Mesothelial cell of epicardium (in vitro differentiated cells): Measurements from ENCODE around the gene STAG3. TPM values are rescaled to one million over a fixed set of nuclear protein-coding genes. Genes with fewer than 3 reads are reported as not detected.
"Not testable (repeated sequence)": the region's sequence is repeated elsewhere in the genome, so short reads cannot be mapped to it uniquely, and the experiment has no call there.

Source experiments
- DNase-seq, 2 experiments: peaks; one replicate each; pipeline ENCODE4 v3.0.0; 2021; ENCODE audit warnings: low spot score in 2 of 2; ENCODE audit not compliant: unreplicated experiment in 2 of 2
- H3K27ac Mint-ChIP-seq: 2 replicates; pipeline ENCODE4 v1.8.0; 2021; ENCODE audit warnings: mixed read lengths
- H3K27me3 Mint-ChIP-seq: 2 replicates; pipeline ENCODE4 v1.8.0; 2021; ENCODE audit warnings: low read depth, mixed read lengths
- H3K36me3 Mint-ChIP-seq: 2 replicates; pipeline ENCODE4 v1.8.0; 2021; ENCODE audit warnings: mixed read lengths
- H3K4me1 Mint-ChIP-seq: 2 replicates; pipeline ENCODE4 v1.8.0; 2021; ENCODE audit warnings: mixed read lengths
- H3K4me3 Mint-ChIP-seq: 2 replicates; pipeline ENCODE4 v1.8.0; 2021; ENCODE audit warnings: mild to moderate bottlenecking, moderate library complexity, mixed read lengths
- H3K9me3 Mint-ChIP-seq: 2 replicates; pipeline ENCODE4 v1.8.0; 2021; ENCODE audit warnings: mixed read lengths
- microRNA-seq: library from miRNA; unstranded; fragments of <30 nt; microRNA quantifications from one replicate; pipeline ENCODE4 v1.2.0, GENCODE V29; 2021; ENCODE audit warnings: inconsistent platforms, mixed read lengths
- total RNA-seq: library from RNA; stranded (reverse); gene quantifications from 3 replicates; pipeline ENCODE4 v1.2.1, GENCODE V29; 2021
- TF ChIP-seq, protein P1 (sequence below): fragments of 200-600 bp; sonication (generic); IDR thresholded peaks from one replicate; pipeline ENCODE4 v1.5.0; 2021; ENCODE audit warnings: antibody characterized with exemption; ENCODE audit not compliant: unreplicated experiment

STAG3 gene
- total RNA-seq, 1 donor from 2014 or later: 0.94 TPM

DNA sequence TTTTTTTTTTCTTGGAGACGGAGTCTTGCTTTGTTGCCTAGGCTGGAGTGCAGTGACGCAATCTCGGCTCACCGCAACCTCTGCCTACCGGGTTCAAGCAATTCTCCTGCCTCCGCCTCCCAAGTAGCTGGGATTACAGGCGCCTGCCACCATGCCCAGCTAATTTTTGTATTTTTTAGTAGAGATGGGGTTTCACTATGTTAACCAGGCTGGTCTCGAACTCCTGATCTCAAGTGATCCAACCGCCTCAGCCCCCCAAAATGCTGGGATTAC is 69.1 kb downstream of the STAG3 start:
- H3K36me3 Mint-ChIP-seq, DNase-seq, H3K27me3 Mint-ChIP-seq, H3K4me3 Mint-ChIP-seq, H3K9me3 Mint-ChIP-seq: not testable (repeated sequence)
- Mint-ChIP-seq H3K27ac (peak overlapping the region; percentile 95), H3K4me1 (peaks cover 38% of the 10 kb centered on the region)

DNA sequence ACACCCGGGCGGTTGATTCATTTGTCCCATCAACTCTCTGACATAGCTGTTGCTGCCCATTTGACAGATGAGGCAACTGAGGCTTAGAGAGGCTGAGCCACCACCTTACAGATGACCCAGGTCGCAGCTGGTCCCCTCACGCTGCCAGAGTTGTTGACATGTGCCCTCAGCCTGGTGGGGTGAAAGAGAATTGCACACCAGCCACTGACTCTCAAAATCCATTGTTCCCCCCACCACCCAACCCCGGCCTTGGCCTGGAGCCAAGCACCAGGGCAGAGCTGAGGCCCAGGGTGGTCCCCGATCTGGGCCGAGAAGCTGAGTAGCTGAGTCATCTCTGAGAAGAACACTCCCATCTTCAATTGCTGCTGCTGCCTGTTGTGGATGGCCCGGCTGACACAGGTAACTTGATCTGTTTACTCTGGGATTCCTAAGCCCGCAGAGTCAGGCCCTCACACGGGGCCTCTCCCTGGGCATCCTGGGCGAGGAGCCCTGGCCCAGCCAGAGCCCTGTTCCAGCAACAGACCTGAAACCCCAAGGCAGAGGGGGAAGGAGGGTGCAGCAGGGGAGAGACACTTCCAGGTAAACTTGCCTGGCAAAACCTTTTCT is 69.5 kb downstream of the STAG3 start:
- peak overlapping the region; percentile 22 for H3K4me3 Mint-ChIP-seq
- H3K27me3 Mint-ChIP-seq: no peaks in the 10 kb centered on the region

DNA sequence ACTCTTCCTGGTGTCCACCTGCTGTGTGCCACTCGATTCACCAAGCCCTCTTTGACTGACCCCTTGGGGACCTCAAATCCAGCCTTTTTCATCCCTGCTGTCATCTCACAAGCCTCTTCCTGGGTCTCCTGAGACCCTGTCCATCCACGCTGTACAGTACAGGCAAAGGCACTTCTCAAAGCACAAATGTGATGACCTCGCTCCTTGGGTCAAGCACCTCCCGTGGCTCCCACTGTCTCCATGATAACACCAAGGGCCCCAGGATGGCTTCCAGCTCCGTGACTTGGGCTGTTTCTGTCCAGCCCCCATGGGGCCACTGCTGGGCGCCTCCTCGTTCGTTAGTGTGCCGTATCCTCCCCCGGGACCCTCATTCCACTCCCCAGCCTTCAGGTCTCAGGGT is 70.8 kb downstream of the STAG3 start:
- Mint-ChIP-seq H3K4me1 (peaks cover 32% of the 10 kb centered on the region), H3K4me3 (no peak overlapping the region), H3K36me3 (peaks cover 2% of the 10 kb centered on the region), H3K9me3 (no peaks in the 10 kb centered on the region), H3K27me3 (no peaks in the 10 kb centered on the region), H3K27ac (peak overlapping the region; percentile 95)
- no peak for DNase-seq
- TF ChIP-seq, protein P1, sequence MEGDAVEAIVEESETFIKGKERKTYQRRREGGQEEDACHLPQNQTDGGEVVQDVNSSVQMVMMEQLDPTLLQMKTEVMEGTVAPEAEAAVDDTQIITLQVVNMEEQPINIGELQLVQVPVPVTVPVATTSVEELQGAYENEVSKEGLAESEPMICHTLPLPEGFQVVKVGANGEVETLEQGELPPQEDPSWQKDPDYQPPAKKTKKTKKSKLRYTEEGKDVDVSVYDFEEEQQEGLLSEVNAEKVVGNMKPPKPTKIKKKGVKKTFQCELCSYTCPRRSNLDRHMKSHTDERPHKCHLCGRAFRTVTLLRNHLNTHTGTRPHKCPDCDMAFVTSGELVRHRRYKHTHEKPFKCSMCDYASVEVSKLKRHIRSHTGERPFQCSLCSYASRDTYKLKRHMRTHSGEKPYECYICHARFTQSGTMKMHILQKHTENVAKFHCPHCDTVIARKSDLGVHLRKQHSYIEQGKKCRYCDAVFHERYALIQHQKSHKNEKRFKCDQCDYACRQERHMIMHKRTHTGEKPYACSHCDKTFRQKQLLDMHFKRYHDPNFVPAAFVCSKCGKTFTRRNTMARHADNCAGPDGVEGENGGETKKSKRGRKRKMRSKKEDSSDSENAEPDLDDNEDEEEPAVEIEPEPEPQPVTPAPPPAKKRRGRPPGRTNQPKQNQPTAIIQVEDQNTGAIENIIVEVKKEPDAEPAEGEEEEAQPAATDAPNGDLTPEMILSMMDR: no peak

More for the DNA sequence above, 69.5 kb downstream of the STAG3 start:
- TF ChIP-seq, protein P1: peak; percentile 35
- Mint-ChIP-seq H3K36me3 (peaks cover 2% of the 10 kb centered on the region), H3K4me1 (peaks cover 33% of the 10 kb centered on the region), H3K9me3 (no peaks in the 10 kb centered on the region), H3K27ac (peak overlapping the region; percentile 95)
- peak; percentile 47 to 69 for DNase-seq

DNA sequence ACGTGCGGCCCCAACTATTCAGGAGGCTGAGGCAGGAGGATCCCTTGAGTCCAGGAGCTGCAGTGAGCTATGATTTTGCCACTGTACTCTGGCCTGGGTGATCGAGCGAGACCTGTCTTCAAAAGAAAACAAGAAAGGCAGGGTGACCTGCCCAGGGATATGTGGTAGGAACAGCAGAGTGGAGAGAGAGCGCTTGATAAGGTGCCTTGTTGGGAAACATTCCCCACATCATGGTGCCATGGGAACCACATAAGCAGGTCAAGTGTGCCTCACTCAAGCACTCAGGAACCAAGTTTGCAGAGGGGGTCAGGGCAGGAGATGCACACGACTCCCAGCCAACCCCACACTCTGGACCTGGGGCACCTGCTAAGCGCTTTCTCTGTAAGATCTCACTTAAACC is 79.3 kb downstream of the STAG3 start:
- Mint-ChIP-seq H3K4me1 (no peaks in the 10 kb centered on the region), H3K9me3 (no peaks in the 10 kb centered on the region), H3K4me3 (no peak overlapping the region), H3K36me3 (peaks cover 6% of the 10 kb centered on the region), H3K27me3 (no peaks in the 10 kb centered on the region), H3K27ac (no peak overlapping the region)
- TF ChIP-seq, protein P1: no peak
- no peak for DNase-seq

DNA sequence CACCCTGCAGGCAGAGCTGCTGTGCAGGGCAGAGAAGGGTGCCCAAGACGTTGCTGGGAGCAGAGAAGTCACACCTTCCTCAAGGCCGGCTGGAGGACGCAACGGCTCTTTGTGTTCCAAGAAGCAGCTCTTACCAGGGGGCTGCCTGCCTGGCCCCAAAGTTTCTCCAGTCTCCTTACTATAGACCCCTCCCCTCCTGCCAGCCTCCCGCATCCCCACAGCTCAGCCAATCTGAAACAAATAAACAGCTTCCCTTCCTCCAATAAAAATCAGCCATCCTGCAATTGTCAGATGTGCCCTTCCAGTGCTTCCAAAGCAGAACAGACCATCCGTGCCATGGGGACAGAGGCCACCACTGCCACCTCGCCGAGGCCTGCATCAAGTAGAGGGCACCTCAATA is 82.3 kb downstream of the STAG3 start:
- DNase-seq, H3K4me3 Mint-ChIP-seq, H3K27me3 Mint-ChIP-seq, H3K9me3 Mint-ChIP-seq, H3K4me1 Mint-ChIP-seq, H3K27ac Mint-ChIP-seq: not testable (repeated sequence)
- peaks cover 16% of the 10 kb centered on the region for H3K36me3 Mint-ChIP-seq

DNA sequence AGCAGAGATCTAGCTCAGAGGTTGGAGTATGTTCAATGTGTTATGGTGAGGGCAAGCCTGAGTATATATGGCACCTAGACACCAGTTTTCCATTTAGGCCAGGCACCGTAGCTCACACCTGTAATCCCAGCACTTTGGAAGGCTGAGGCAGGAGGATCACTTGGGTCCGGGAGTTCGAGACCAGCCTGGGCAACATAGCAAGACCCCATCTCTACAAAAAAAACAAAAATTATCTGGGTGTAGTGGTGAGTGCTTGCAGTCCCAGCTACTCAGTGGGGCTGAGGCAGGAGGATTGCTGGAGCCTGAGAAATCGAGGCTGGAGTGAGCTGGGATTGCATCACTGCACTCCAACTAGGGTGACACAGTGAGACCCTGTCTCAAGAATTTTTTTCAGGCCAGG is 85.2 kb downstream of the STAG3 start:
- Mint-ChIP-seq H3K36me3 (peaks cover 14% of the 10 kb centered on the region), H3K4me1 (peaks cover 11% of the 10 kb centered on the region)
- H3K9me3 Mint-ChIP-seq, H3K27ac Mint-ChIP-seq, DNase-seq, H3K27me3 Mint-ChIP-seq, H3K4me3 Mint-ChIP-seq: not testable (repeated sequence)

Small RNAs within 50 kb of the gene (microRNA-seq; reads per million reads assigned to microRNA genes)
- not detected for gene MIR4658

Other genes starting within 250 kb of the STAG3 start
- 0.27 to 0.54 TPM in 2 of 3 replicates, not detected in the other for gene GJC3, start 248.3 kb upstream of the STAG3 start, total RNA-seq
- gene AZGP1, start 201.9 kb upstream of the STAG3 start, total RNA-seq: 0.27 to 0.56 TPM in 2 of 3 replicates, not detected in the other
- gene ZKSCAN1, start 162.3 kb upstream of the STAG3 start, total RNA-seq: 143 to 149 TPM (median 143 TPM) in 3 replicates
- gene ZSCAN21, start 128.1 kb upstream of the STAG3 start, total RNA-seq: 17.0 to 17.6 TPM (median 17.4 TPM) in 3 replicates
- 78.6 to 85.9 TPM (median 81.1 TPM) in 3 replicates for gene ZNF3, start 96.2 kb upstream of the STAG3 start, total RNA-seq
- 96.4 to 103 TPM (median 97.7 TPM) in 3 replicates for gene COPS6, start 88.9 kb upstream of the STAG3 start, total RNA-seq
- 170 to 172 TPM (median 171 TPM) in 3 replicates for gene MCM7, start 76.5 kb upstream of the STAG3 start, total RNA-seq
- gene AP4M1, start 76.3 kb upstream of the STAG3 start, total RNA-seq: 23.5 to 26.8 TPM (median 25.6 TPM) in 3 replicates
- 63.7 to 68.8 TPM (median 66.2 TPM) in 3 replicates for gene TAF6, start 58.6 kb upstream of the STAG3 start, total RNA-seq
- gene CNPY4, start 58.3 kb upstream of the STAG3 start, total RNA-seq: 26.1 to 27.9 TPM (median 27.4 TPM) in 3 replicates
- gene MBLAC1, start 51.0 kb upstream of the STAG3 start, total RNA-seq: 2.9 to 3.5 TPM (median 2.9 TPM) in 3 replicates
- gene LAMTOR4, start 29.0 kb upstream of the STAG3 start, total RNA-seq: 97.2 to 109 TPM (median 105 TPM) in 3 replicates
- 22.0 to 23.6 TPM (median 23.3 TPM) in 3 replicates for gene TRAPPC14, start 19.2 kb upstream of the STAG3 start, total RNA-seq
- gene GAL3ST4, start 9.3 kb upstream of the STAG3 start, total RNA-seq: 9.4 to 10.1 TPM (median 9.4 TPM) in 3 replicates
- gene GPC2, start 537 bp upstream of the STAG3 start, total RNA-seq: 49.8 to 50.6 TPM (median 50.0 TPM) in 3 replicates
- not detected in 3 replicates for gene PVRIG, start 42.0 kb downstream of the STAG3 start, total RNA-seq
- gene SPDYE3, start 129.8 kb downstream of the STAG3 start, total RNA-seq: not detected in 3 replicates
- gene PILRB, start 180.2 kb downstream of the STAG3 start, total RNA-seq: 52.8 to 56.3 TPM (median 54.5 TPM) in 3 replicates
- gene PILRA, start 195.6 kb downstream of the STAG3 start, total RNA-seq: 6.1 to 7.3 TPM (median 6.7 TPM) in 3 replicates